Activated gamma-delta T cell (primary cell): ENCODE measurements around the gene EIF1B.
A peak's percentile ranks its signal among the peaks of the same experiment; 100 is the strongest.
"Not testable (repeated sequence)": the region's sequence is repeated elsewhere in the genome, so short reads cannot be mapped to it uniquely, and the experiment has no call there.

Experiments
- DNase-seq: peaks from one replicate; lab custom pipeline; 2025; lab: John Stamatoyannopoulos, UW
- total RNA-seq, 2 donors: gene quantifications; one replicate each; lab custom pipeline; 2026; lab: John Stamatoyannopoulos, UW

The EIF1B gene
- 21.5 to 23.9 reads per million in 2 donors for total RNA-seq

- peak; percentile 96 for DNase-seq
These were observed at the start of gene EIF1B for GRCh38 chr3:40309418-40309924. TSS of gene EIF1B (plus strand) at chr3:40309707. CDS start at chr3:40309942, 235 bp downstream.

- DNase-seq = no peak
These were observed 47.2 kb upstream of the EIF1B start for GRCh38 chr3:40262331-40262730.

- DNase-seq = no peak
These were observed 45.1 kb upstream of the EIF1B start for GRCh38 chr3:40264451-40264850.

GRCh38 chr3:40265181-40265580, 44.3 kb upstream of the EIF1B start:
- DNase-seq = no peak

- DNase-seq = no peak
These were observed 41.4 kb upstream of the EIF1B start for GRCh38 chr3:40267937-40268724.

- no peak for DNase-seq
These were observed 40.5 kb upstream of the EIF1B start for GRCh38 chr3:40268802-40269524.

GRCh38 chr3:40278791-40279190, 30.7 kb upstream of the EIF1B start:
- no peak for DNase-seq

- no peak for DNase-seq
These were observed 27.5 kb upstream of the EIF1B start for GRCh38 chr3:40281995-40282394.

GRCh38 chr3:40283057-40283456, 26.4 kb upstream of the EIF1B start:
- not testable (repeated sequence) for DNase-seq

- DNase-seq = no peak
These were observed 22.3 kb upstream of the EIF1B start for GRCh38 chr3:40287248-40287647.

- DNase-seq = no peak
These were observed 19.1 kb upstream of the EIF1B start for GRCh38 chr3:40290396-40290795.

- DNase-seq = no peak
These were observed 18.0 kb upstream of the EIF1B start for GRCh38 chr3:40291471-40291870.

GRCh38 chr3:40292637-40293349, 16.7 kb upstream of the EIF1B start:
- DNase-seq = no peak

- no peak for DNase-seq
These were observed 15.1 kb upstream of the EIF1B start for GRCh38 chr3:40294434-40294833.

GRCh38 chr3:40298075-40298474, 11.4 kb upstream of the EIF1B start:
- no peak for DNase-seq

GRCh38 chr3:40299130-40299720, 10.3 kb upstream of the EIF1B start:
- DNase-seq = no peak

- no peak for DNase-seq
These were observed 9.7 kb upstream of the EIF1B start for GRCh38 chr3:40299721-40300335.

- no peak for DNase-seq
These were observed 6.7 kb upstream of the EIF1B start for GRCh38 chr3:40302784-40303183.

- no peak for DNase-seq
These were observed 5.2 kb upstream of the EIF1B start for GRCh38 chr3:40304352-40304751.

GRCh38 chr3:40306336-40306735, 3.2 kb upstream of the EIF1B start:
- no peak for DNase-seq

- no peak for DNase-seq
These were observed 2.3 kb upstream of the EIF1B start for GRCh38 chr3:40307176-40307575.
